Measurements from ENCODE around the gene GABRD. TPM values are rescaled to one million over a fixed set of nuclear protein-coding genes. Genes with fewer than 3 reads are reported as not detected.

The GABRD gene
- total RNA-seq, 1 donor from 2014 or later, result not detected

- intact Hi-C loops (cut with micrococcal nuclease), result no loop called here
Observed at GRCh38 chr1:2074944-2075740, 56.0 kb downstream of the GABRD start.

GRCh38 chr1:2076826-2077225, 57.7 kb downstream of the GABRD start:
- intact Hi-C loops (cut with micrococcal nuclease), result no loop called here

- intact Hi-C loops (cut with micrococcal nuclease), result no loop called here
Observed at GRCh38 chr1:2078170-2078569, 59.0 kb downstream of the GABRD start.

GRCh38 chr1:2079396-2080085, 60.4 kb downstream of the GABRD start:
- intact Hi-C loops (cut with micrococcal nuclease), result loop anchor here (2.0 kb wide), 1 partner anchor 57 kb away; no protein-coding TSS in a partner anchor

- intact Hi-C loops (cut with micrococcal nuclease), result loop anchor here (2.0 kb wide), 1 partner anchor 57 kb away; no protein-coding TSS in a partner anchor
Observed at GRCh38 chr1:2080140-2080539, 61.0 kb downstream of the GABRD start.

Other genes starting within 250 kb of the GABRD start
- gene NADK, start 240.9 kb upstream of the GABRD start, total RNA-seq, result 79.4 and 84.4 TPM in 2 replicates
- 409 and 419 TPM in 2 replicates for gene GNB1, start 128.3 kb upstream of the GABRD start, total RNA-seq
- 0.20 TPM in 1 of 2 replicates, not detected in the other for gene CALML6, start 104.1 kb upstream of the GABRD start, total RNA-seq
- not detected in 2 replicates for gene TMEM52, start 100.1 kb upstream of the GABRD start, total RNA-seq
- gene CFAP74, start 15.6 kb upstream of the GABRD start, total RNA-seq, result not detected in 2 replicates
- 2.5 and 2.6 TPM in 2 replicates for gene PRKCZ, start 31.1 kb downstream of the GABRD start, total RNA-seq
- 42.6 and 43.9 TPM in 2 replicates for gene FAAP20, start 175.4 kb downstream of the GABRD start, total RNA-seq
- 63.1 and 67.5 TPM in 2 replicates for gene SKI, start 209.0 kb downstream of the GABRD start, total RNA-seq

All from T-helper 1 cell treated with Interleukin-12 subunit alpha and Interleukin-12 subunit beta and Interleukin-4 antibody, amounts not matched to agents 30 ng/mL and 1 ng/mL, for 36 hours (primary cell).